RPMI8226 (cell line): ENCODE measurements around the gene NRXN3.
"Not testable (repeated sequence)": the region's sequence is repeated elsewhere in the genome, so short reads cannot be mapped to it uniquely, and the experiment has no call there.

Source experiments
- DNase-seq: peaks from one replicate; pipeline ENCODE4 v3.0.0-alpha.2; 2015

Gene NRXN3

GRCh38 chr14:78968265-78968664 is 798.1 kb downstream of the NRXN3 start:
- DNase-seq = no peak

DNA sequence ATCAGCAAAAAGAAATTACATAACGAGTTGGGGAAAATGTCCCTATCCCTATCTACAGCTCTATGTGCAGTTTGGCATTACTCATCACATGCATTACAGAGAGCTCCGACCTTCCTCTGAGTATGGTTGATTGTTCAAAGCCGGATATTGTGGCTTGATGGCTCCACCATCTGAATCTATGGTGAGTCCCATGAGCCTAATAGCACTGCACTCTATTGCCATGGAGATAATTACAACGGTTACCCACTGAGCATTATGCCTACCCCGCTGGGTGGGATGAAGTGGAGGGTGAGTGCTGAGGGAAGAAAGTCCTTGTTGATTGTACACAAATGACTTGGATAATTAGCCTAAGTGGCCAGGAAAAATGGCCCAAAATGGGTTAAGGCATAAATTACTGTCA is 800.5 kb downstream of the NRXN3 start:
- no peak for DNase-seq

DNA sequence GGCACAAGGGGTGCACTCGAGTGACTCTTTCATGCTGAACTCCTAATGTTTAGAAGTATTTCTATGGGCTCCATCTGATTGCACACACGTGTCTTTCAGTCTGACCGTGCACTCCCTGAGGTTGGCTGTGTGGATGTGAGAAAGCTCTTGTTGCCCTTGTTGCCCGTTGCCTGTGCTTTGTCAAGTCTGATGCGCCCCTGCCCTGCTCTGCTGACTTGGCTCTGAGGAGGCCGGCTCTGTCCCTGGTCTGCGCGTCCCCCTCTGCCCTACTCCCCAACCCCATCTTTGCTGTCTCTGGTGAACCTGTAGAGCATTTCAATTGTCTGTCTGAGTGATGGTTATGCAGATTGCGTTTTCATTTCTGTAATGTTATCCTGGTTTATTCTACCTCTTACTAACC is 802.3 kb downstream of the NRXN3 start:
- no peak for DNase-seq

- no peak for DNase-seq
Observed at GRCh38 chr14:78974691-78975090, 804.5 kb downstream of the NRXN3 start.

- no peak for DNase-seq
Observed at GRCh38 chr14:78975734-78976133, 805.6 kb downstream of the NRXN3 start.

GRCh38 chr14:78978896-78979295 is 808.7 kb downstream of the NRXN3 start:
- DNase-seq = no peak

DNA sequence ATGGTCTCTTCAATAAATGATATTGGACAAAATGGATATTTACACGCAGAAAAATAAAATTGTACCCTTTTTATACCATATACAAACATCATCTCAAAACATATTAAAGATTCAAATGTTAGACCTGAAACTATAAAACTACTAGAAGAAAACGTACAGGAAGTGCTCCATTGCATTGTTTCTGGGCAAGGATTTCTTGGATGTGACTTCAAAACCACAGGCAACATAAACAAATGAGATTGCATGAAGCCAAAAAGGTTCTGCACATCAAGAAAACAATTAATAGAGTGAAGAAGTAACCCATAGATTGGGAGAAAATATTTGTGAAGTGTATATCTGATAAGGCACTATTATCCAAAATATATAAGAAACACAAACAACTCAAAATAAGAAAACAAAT is 812.4 kb downstream of the NRXN3 start:
- DNase-seq = no peak

DNA sequence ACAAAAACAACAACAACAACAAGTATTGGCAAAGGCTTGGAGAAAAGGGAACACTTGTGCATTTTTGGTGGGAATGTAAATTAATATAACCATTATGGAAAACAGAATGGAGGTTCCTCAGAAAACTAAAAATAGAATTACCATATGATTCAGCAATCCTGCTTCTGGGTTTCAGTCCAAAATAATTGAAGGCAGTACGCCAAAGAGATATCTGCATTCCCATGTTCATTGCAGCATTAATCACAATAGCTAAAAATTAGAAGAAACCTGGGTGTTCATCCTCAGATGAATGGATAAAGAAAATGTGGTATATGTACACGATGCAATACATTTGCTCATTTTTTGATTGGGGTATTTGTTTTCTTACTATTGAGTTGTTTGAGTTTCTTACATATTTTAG is 813.0 kb downstream of the NRXN3 start:
- no peak for DNase-seq

- no peak for DNase-seq
Observed at GRCh38 chr14:78985668-78986381, 815.7 kb downstream of the NRXN3 start.

GRCh38 chr14:78986989-78987388 is 816.8 kb downstream of the NRXN3 start:
- no peak for DNase-seq

DNA sequence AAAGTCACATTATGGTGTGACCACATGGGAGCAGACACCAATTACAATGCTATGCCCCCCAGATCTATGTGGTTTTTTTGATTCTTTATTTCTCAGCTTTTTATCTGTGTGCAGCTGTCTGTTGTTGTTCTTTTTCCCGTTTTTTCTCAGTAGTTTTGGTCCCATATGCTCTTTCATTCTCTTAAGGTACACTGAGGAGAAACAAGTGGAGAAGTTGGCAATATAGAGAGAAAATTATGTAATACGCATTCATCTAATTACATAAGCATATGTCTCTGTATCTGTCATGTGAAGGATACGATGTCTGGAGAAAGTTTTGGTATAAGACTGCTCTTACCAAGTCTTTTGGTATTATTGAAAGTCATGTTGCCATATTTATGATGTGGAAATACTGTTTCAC is 819.0 kb downstream of the NRXN3 start:
- no peak for DNase-seq

- DNase-seq = no peak
Observed at GRCh38 chr14:78992867-78993266, 822.7 kb downstream of the NRXN3 start.

GRCh38 chr14:78997811-78998210 is 827.6 kb downstream of the NRXN3 start:
- no peak for DNase-seq

- no peak for DNase-seq
Observed at GRCh38 chr14:79009286-79009685, 839.1 kb downstream of the NRXN3 start.

DNA sequence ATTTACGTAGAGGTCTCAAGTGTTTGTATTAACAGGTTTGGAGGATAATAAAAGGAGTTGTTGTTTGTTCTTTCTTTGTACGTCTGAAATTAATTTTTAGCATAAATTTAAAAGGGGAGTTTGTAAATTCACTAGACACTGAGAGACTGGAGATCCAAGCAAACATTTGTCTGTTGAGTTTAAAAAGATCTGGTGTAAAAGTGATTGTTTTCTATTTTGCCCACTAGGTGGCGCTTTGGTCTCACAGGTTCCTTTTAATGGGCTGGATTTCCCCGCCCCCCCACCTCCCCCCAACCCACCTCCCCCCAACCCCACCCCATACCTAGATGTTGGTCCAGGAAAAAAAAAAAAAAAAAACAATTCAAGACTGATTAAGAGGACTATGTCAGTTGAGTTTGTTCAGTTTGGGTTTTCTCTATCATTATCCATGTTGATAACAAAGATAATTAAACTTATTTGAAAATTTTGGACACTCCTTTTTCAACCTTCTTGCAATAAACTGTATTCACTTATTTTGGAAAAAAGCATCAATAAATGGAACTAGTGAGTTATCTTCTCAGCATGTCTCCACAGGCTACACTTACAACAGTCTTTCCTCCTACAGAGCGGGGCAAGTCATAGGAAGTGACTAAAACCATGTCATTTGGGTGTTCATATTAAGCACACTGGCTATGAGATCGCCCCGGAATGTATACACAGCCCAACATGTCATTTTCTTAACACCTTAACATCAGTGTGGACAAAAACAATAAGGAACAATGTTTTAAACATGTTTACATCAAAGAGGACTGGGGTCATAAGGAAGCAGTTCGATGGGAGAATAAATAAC is 841.1 kb downstream of the NRXN3 start:
- DNase-seq = peak; percentile 7

GRCh38 chr14:79011920-79012204 is 841.7 kb downstream of the NRXN3 start:
- no peak for DNase-seq

DNA sequence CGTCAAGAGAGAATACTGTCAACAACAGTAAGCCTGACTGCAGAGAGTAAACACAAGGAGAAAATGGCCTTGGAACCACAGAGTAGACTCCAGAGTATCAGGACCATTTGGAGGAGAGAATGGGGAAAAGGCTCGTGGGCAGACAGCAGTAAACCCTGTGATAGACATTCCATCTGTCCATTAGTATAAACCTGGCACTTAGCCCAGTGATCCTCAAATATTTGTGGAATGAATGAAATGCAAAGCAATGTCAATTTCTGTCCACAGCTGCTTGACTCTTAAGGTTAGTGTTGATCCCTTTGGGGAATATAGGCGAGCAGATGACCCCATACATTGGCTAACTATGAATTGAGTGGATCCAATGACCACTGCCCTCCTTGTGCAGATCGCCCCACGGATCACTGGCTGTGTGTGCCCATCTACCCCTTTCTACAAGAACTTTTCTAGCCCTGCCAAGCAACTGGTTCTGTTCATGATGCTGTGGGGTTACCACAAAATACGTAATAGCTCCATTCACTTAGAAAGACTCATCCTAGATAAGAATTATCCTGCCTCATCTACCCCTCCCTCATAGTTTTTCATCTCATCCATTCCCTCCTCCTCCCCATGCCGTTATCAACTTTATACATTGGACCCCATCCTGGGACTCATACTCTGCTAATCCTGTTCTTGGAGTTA is 846.8 kb downstream of the NRXN3 start:
- DNase-seq = no peak

DNA sequence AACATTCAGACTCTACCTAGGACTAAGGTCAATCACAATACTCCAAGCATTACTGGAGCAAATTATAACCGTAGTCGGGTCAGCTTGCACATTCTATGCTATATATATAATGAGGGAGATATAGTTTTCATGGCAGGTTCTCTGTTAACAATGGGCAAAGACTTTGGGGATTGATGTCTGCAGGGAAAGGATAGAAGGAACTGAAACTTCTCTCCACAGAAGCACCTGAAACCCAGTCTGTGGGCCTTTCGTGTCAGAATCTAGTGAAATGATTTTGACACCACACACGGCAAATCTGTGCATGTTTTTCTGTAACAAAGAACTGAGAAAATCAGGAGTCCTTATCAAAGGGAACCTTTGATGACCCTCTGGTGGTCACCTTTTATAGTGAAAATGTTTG is 847.4 kb downstream of the NRXN3 start:
- no peak for DNase-seq

GRCh38 chr14:79018836-79019235 is 848.7 kb downstream of the NRXN3 start:
- no peak for DNase-seq

GRCh38 chr14:79019898-79020297 is 849.7 kb downstream of the NRXN3 start:
- not testable (repeated sequence) for DNase-seq

DNA sequence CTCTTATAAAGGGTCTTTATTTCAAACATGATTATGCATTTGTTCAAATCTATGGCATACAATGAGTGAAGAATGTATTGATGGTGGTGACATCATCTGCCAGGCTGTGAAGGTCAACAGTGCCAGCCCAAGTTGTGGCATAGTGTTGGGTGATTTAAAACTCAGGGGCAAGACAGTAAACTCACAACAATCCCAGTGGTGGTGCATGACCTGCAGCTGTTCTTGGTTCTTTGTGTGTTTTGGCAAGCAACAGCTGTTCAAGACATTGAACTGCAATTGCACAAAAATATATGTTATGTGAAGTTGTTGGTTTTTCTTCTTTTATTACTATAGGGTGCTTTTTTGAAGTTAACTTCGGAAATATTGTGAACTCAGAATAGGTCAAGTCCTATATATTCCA is 851.6 kb downstream of the NRXN3 start:
- DNase-seq = no peak

- no peak for DNase-seq
Observed at GRCh38 chr14:79027138-79027537, 857.0 kb downstream of the NRXN3 start.

DNA sequence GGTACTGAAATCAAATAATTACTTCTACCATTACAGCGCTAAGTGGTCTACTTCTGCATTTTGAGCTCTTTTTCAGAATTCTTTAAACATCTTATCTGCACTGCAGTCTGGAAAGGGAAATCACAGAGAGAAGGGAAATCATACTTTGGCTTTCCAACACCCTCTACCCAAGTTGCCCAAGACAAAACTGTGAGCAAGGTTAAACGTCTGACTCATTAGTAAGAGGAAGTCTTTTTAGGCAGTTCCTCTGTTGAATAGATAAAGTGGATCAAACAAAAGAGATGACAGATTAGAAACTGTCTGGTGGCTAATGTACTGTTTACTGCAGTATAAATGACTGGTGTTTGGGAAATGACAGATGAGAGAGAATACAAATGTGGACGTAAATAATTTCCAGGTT is 858.1 kb downstream of the NRXN3 start:
- DNase-seq = no peak

DNA sequence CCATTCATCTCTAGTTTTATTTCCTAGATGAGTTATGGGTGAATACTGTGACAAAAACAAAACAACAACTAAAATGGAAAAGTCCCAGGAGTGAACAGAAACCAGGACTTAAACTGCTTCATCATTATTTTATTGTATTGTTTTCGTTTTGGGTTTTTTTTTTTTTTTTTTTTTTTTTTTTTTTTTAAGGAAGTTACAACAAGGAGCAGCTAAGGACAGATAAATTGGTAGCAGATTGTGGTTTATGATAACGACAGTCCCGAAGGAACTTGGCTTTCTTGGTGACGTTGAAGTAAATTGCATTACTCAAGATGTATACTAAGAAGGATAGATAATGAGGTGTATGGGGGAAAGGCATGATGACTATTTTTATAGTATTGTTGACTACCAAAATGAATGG is 866.3 kb downstream of the NRXN3 start:
- DNase-seq = no peak
